Activated CD4-positive, alpha-beta T cell treated with anti-CD3 and anti-CD28 coated beads for 36 hours (primary cell): Measurements from ENCODE around the gene ADGRV1. TPM values are rescaled to one million over a fixed set of nuclear protein-coding genes. Genes with fewer than 3 reads are reported as not detected.
A peak's percentile ranks its signal among the peaks of the same experiment; 100 is the strongest.
"Not testable (repeated sequence)": the region's sequence is repeated elsewhere in the genome, so short reads cannot be mapped to it uniquely, and the experiment has no call there.

Experiments used
- ATAC-seq: fragments of 200-7000 bp; cut with Tn5 transposase; one replicate; pipeline ENCODE4 v1.10.0; 2021; ENCODE audit warnings: mild to moderate bottlenecking, moderate library complexity
- CTCF ChIA-PET: fragments of 350-600 bp; sonication (Branson Sonifier 250); formaldehyde crosslinking; loops from one replicate; lab custom pipeline; 2021; ENCODE audit warnings: antibody characterized with exemption; lab: Charles Lee
- POLR2A ChIA-PET: fragments of 350-600 bp; sonication (Branson Sonifier 250); formaldehyde crosslinking; loops from one replicate; lab custom pipeline; 2021; ENCODE audit warnings: antibody characterized with exemption, inconsistent platforms; lab: Charles Lee
- DNase-seq: peaks from one replicate; pipeline ENCODE4 v3.0.0-alpha.2; 2020
- H3K27ac Mint-ChIP-seq: one replicate; pipeline ENCODE4 v1.8.0; 2021; ENCODE audit warnings: mixed read lengths
- H3K27me3 Mint-ChIP-seq: one replicate; pipeline ENCODE4 v1.8.0; 2021; ENCODE audit warnings: mixed read lengths
- H3K36me3 Mint-ChIP-seq: one replicate; pipeline ENCODE4 v1.8.0; 2021; ENCODE audit warnings: low read depth, mixed read lengths
- H3K4me1 Mint-ChIP-seq: one replicate; pipeline ENCODE4 v1.8.0; 2021; ENCODE audit warnings: mixed read lengths
- H3K4me3 Mint-ChIP-seq: one replicate; pipeline ENCODE4 v1.8.0; 2021; ENCODE audit warnings: mild to moderate bottlenecking, moderate library complexity, mixed read lengths
- H3K9me3 Mint-ChIP-seq: one replicate; pipeline ENCODE4 v1.8.0; 2021; ENCODE audit warnings: low read depth, mixed read lengths
- intact Hi-C, 2 experiments: fragments of 100-400 bp; cut with DNase I in 1 of 2; cut with micrococcal nuclease in 1 of 2; formaldehyde crosslinking; loops; one replicate each; pipeline versions ENCODE4 v1.14.2 to v1.15.1; 2022 to 2024; cut with DNase I, micrococcal nuclease
- total RNA-seq, 2 experiments: library from RNA; stranded (reverse); gene quantifications; one replicate each; pipeline ENCODE4 v1.2.3, GENCODE V29; 2021

Gene ADGRV1
- total RNA-seq, 2 experiments from 2014 or later, result 0.02 to 0.12 TPM

DNA sequence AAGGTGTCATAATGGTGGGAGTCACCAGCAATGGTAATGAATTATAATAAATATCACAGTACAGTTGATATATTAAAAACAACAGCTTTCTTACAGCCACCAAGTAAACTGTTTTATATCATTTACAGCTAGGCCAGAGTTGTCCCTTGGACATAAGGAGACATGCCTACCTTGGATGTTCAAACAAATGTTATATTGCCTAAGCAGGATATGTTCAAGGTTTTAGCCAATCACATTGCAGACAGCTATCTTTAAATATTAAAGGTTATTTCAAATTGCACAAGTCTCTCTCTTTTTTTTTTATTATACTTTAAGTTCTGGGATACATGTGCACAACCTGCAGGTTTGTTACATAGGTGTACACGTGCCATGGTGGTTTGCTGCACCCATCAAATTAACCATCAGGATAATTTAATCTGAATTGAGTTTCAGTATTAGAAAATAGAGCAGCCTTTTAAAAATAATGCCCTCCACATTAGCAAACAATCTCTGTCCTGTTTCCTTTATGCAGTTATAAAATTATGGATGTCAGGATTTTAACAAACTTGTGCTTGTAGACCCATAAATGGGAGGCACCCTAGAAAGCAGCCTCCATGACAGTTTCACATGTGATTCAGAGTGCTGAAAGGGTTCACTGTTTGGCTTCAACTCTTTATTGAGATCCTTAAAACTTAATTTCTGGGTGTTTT lies 483.8 kb downstream of the ADGRV1 start:
- ATAC-seq (no peak), DNase-seq (no peak)
- Mint-ChIP-seq H3K4me1 (no peaks in the 10 kb centered on the region), H3K4me3 (no peak overlapping the region), H3K36me3 (no peaks in the 10 kb centered on the region), H3K9me3 (peaks cover 2% of the 10 kb centered on the region), H3K27ac (no peak overlapping the region), H3K27me3 (peaks cover 16% of the 10 kb centered on the region)
- intact Hi-C loops, result no loop called here
- ChIA-PET CTCF (interaction anchor here (0.5 kb wide), 1 partner anchor 404 kb away, joined by 4 read pairs; no protein-coding TSS in a partner anchor), POLR2A (no interaction called here)

DNA sequence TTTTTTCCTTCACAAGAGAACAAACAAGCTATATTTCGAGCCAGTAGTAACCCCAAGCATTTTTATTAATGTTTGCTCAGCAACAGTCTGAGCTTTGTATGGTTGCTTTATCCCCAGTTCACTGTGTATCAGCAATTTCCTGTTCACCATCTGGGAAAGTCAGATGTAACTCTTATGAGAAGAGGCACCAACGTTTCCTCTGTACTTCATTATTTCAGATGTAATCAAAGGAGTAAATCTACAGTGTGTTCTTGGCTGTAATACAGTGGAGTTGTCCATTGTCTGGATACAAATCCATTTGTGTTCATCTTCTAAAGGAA lies 484.3 kb downstream of the ADGRV1 start:
- Mint-ChIP-seq H3K4me3 (no peak overlapping the region), H3K27me3 (peaks cover 15% of the 10 kb centered on the region), H3K9me3 (peaks cover 2% of the 10 kb centered on the region), H3K27ac (no peak overlapping the region), H3K4me1 (no peaks in the 10 kb centered on the region), H3K36me3 (no peaks in the 10 kb centered on the region)
- ATAC-seq (no peak), DNase-seq (no peak)
- ChIA-PET CTCF (no interaction called here), POLR2A (no interaction called here)
- intact Hi-C loops, result no loop called here

DNA sequence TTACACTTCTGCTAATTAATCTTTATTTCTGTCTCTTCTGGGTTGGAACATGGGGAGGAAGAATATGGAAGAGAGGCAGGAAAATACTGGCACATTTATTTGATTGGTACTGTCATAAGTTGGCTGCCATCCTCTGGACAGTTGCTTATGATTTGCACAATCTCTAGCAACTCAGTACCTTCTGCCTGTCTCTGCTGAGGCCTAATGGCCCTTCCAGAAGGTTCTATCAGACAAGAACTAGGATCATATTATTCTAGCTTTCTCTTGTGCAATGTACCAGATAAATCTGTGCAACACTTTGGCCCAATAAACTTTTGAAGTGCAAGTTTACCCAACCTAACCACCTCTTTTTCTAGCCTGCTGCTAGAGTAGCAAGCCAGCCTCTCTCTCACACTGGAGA lies 489.5 kb downstream of the ADGRV1 start:
- H3K36me3 Mint-ChIP-seq, result no peaks in the 10 kb centered on the region
- ChIA-PET POLR2A (no interaction called here), CTCF (no interaction called here)
- intact Hi-C loops, result no loop called here
- H3K4me3 Mint-ChIP-seq, result no peak overlapping the region
- H3K27me3 Mint-ChIP-seq, result peaks cover 14% of the 10 kb centered on the region
- ATAC-seq, result no peak
- no peak for DNase-seq
- H3K4me1 Mint-ChIP-seq, result no peaks in the 10 kb centered on the region
- H3K27ac Mint-ChIP-seq, result no peak overlapping the region
- H3K9me3 Mint-ChIP-seq, result peaks cover 2% of the 10 kb centered on the region

DNA sequence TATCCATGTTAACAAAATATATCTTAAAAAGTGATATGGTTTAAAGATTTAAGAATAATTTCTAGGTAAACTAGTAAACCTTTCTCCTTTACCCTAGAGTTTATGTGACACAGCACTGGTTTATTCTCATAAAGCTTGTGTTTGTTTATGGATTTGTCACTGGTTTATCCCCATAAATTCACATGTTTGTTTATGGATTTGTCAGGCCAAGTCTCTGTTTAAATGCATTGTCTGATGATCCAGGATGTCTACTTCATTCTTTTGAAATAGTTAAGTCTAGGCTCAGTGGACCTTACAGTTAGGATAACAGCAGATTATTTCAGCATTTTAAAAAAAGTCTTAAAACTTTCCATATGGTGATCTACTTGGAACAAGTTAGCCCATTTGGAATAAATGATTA lies 490.5 kb downstream of the ADGRV1 start:
- peaks cover 19% of the 10 kb centered on the region for H3K27me3 Mint-ChIP-seq
- H3K4me1 Mint-ChIP-seq, result no peaks in the 10 kb centered on the region
- POLR2A ChIA-PET, result no interaction called here
- H3K36me3 Mint-ChIP-seq, result no peaks in the 10 kb centered on the region
- intact Hi-C loops, result no loop called here
- no peak for DNase-seq
- no peak overlapping the region for H3K4me3 Mint-ChIP-seq
- H3K27ac Mint-ChIP-seq, result no peak overlapping the region
- peaks cover 2% of the 10 kb centered on the region for H3K9me3 Mint-ChIP-seq
- CTCF ChIA-PET, result interaction anchor here (0.7 kb wide), 1 partner anchor 336 kb away, joined by 3 read pairs; no protein-coding TSS in a partner anchor
- no peak for ATAC-seq

DNA sequence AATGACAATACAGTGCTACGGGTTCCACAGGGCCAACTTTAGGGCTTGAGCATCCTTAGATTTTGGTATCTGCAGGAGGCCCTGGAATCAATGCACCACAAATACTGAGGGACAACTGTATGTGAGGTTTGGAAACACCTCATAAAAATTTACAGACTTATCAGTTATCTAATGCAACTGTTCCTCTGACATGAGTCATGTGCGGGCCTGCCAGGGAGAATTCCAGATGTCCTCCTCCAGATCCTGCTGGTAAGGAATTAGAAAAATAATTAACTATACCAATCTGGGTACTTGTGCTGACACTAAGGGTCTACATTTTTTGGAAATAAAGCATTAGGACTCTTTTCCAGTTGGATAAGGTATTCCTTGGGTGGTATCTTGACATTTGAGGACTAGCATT lies 491.2 kb downstream of the ADGRV1 start:
- H3K27ac Mint-ChIP-seq, result no peak overlapping the region
- ChIA-PET POLR2A (no interaction called here), CTCF (interaction anchor here (0.7 kb wide), 1 partner anchor 335 kb away, joined by 3 read pairs; no protein-coding TSS in a partner anchor)
- ATAC-seq, result no peak
- H3K4me1 Mint-ChIP-seq, result no peaks in the 10 kb centered on the region
- no peak for DNase-seq
- peaks cover 18% of the 10 kb centered on the region for H3K27me3 Mint-ChIP-seq
- peaks cover 2% of the 10 kb centered on the region for H3K9me3 Mint-ChIP-seq
- H3K4me3 Mint-ChIP-seq, result no peak overlapping the region
- intact Hi-C loops, result no loop called here
- H3K36me3 Mint-ChIP-seq, result no peaks in the 10 kb centered on the region

DNA sequence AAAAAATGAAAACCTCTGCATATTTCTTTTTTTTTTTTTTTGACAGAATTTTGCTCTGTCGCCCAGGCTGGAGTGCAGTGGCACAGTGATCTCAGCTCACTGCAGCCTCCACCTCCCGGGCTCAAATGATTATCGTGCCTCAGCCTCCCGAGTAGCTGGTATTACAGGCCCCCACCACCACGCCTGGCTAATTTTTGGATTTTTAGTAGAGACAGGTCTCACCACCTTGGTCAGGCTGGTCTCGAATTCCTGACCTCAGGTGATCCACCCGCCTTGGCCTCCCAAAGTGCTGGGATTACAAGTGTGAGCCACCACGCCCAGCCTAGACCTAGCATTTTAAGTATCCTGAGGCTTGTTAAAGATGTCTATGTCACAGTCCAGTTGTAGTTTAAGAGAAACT lies 493.8 kb downstream of the ADGRV1 start:
- CTCF ChIA-PET, H3K4me1 Mint-ChIP-seq, H3K27ac Mint-ChIP-seq, ATAC-seq, DNase-seq, intact Hi-C loops, H3K4me3 Mint-ChIP-seq, H3K36me3 Mint-ChIP-seq, POLR2A ChIA-PET, H3K9me3 Mint-ChIP-seq: not testable (repeated sequence)
- H3K27me3 Mint-ChIP-seq, result peaks cover 19% of the 10 kb centered on the region

DNA sequence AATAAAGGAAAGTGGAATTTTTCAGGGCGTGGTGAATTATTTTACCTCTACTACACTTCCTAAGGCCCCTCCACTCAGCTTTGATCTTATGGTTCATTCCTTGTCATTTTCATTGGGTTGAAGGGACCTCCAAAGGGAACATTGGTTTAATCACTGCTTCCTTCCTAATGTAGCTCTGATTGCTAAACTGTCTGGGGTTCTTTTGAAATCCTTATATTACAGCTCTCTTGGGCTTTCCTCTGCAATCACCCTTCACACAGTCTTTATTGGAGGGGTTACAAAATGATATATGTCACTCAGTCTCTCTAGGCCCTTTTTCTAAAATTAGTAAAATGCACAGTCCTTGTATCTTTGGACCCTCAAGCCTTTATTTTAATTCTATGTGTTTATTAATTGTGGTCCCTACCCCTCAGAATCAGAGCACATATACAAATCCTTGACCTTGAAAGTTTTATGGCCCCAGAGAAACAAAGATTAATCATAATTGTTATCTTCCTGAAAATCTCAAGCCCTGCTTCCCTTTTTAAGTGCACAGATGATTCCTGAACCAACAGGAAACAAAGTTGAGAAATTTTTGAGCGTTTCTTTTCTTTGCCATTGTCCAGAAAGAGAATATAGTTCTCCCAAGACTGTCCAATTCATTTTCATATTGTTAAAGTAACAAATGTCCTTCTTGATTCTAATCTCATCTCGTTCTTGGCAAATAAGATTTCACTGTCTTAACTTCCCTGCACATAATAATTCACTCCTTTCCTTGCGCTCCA lies 494.6 kb downstream of the ADGRV1 start:
- Mint-ChIP-seq H3K4me3 (no peak overlapping the region), H3K9me3 (no peaks in the 10 kb centered on the region), H3K4me1 (no peaks in the 10 kb centered on the region), H3K27me3 (peaks cover 19% of the 10 kb centered on the region), H3K36me3 (no peaks in the 10 kb centered on the region), H3K27ac (no peak overlapping the region)
- CTCF ChIA-PET, result no interaction called here
- POLR2A ChIA-PET, result no interaction called here
- DNase-seq, result no peak
- no peak for ATAC-seq
- intact Hi-C loops, result no loop called here

DNA sequence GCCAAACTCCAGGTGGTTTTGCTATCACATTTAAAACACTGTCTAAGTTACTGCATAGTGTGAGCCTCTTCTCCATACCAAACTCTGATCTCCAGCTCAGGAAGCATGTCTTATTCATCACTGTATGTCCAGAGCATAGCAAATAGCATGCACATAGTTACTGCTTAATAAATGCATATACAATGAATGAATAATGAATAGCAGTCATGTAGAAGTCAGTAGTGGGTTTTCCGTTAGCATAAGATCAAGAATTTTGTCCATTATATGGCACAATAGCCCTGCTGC lies 495.1 kb downstream of the ADGRV1 start:
- ATAC-seq (no peak), DNase-seq (no peak)
- H3K36me3 Mint-ChIP-seq, result no peaks in the 10 kb centered on the region
- POLR2A ChIA-PET, result no interaction called here
- H3K4me3 Mint-ChIP-seq, result no peak overlapping the region
- intact Hi-C loops, result no loop called here
- no peak overlapping the region for H3K27ac Mint-ChIP-seq
- peaks cover 23% of the 10 kb centered on the region for H3K27me3 Mint-ChIP-seq
- CTCF ChIA-PET, result no interaction called here
- peaks cover 4% of the 10 kb centered on the region for H3K4me1 Mint-ChIP-seq
- H3K9me3 Mint-ChIP-seq, result no peaks in the 10 kb centered on the region

DNA sequence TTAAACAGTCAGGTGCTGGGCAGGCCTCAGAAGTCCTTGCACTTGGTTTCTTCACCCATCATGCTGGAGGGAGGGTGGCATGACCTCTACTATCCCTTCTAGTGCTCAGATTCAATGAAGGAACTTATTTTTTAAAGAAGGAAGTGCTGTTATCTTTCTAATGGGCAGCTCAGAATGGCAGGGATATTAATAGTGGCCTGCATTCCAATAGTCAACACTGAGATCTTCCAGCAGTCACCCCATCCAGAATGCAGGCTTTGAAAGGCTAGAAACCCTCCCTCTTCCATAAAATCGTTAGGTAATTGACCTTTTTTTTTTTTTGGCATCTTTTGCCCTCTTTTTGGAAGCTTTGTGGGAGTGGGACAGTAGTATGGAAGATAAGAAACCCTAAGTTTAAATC lies 499.6 kb downstream of the ADGRV1 start:
- ChIA-PET CTCF (interaction anchor here (0.6 to 1.7 kb wide), 2 partner anchors 93 to 361 kb away, joined by 4 to 5 read pairs; no protein-coding TSS in a partner anchor), POLR2A (no interaction called here)
- H3K9me3 Mint-ChIP-seq, result no peaks in the 10 kb centered on the region
- DNase-seq (no peak), ATAC-seq (no peak)
- H3K27me3 Mint-ChIP-seq, result peaks cover 37% of the 10 kb centered on the region
- no peak overlapping the region for H3K27ac Mint-ChIP-seq
- no peaks in the 10 kb centered on the region for H3K36me3 Mint-ChIP-seq
- intact Hi-C loops, result loop anchor here (2.0 to 5.0 kb wide), 4 partner anchors 104 to 257 kb away; no protein-coding TSS in a partner anchor
- no peak overlapping the region for H3K4me3 Mint-ChIP-seq
- H3K4me1 Mint-ChIP-seq, result peaks cover 25% of the 10 kb centered on the region

DNA sequence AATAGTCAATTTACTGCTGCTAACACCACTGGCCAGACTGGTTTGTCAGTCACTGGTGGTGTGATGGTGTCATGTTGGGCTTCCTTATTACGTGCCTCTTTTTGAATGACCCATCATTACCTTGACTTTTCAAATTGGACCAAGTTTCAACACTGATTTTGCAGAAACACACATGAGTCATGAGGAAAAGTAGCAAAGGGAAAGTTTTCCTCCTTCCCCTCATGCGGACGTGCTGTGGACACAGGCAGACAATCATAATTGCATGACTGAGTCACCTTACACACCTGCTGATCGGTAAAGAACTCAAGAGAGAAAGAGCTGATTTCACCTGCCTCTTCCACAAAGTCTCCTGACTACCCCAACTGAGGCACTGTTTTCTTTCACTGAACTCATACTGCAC lies 500.0 kb downstream of the ADGRV1 start:
- Mint-ChIP-seq H3K4me1 (peaks cover 25% of the 10 kb centered on the region), H3K4me3 (no peak overlapping the region), H3K36me3 (no peaks in the 10 kb centered on the region), H3K27ac (no peak overlapping the region), H3K9me3 (no peaks in the 10 kb centered on the region), H3K27me3 (peaks cover 38% of the 10 kb centered on the region)
- DNase-seq, result no peak
- no peak for ATAC-seq
- intact Hi-C loops, result loop anchor here (2.0 to 5.0 kb wide), 4 partner anchors 104 to 256 kb away; no protein-coding TSS in a partner anchor
- ChIA-PET POLR2A (no interaction called here), CTCF (interaction anchor here (0.6 to 1.7 kb wide), 2 partner anchors 94 to 361 kb away, joined by 4 to 5 read pairs; no protein-coding TSS in a partner anchor)

DNA sequence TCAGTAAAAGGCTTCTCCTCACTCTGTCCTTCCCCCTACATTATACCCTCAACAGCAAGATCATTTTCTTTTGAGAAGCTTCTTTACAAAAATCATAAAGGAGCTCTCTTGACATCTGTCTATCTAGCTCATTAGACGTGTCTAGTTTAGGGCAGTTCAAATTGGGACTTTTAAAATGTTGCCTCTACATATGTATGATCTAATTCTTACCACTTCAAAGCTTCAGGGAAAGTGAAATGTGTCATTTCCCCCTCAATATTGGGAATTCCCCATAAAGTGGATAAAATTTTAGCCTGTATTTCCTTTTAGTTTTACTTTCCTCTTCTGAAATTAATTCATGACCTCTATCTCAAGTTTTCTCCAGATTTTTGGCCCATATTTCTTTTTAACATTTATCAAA lies 500.8 kb downstream of the ADGRV1 start:
- CTCF ChIA-PET, result interaction anchor here (0.8 to 1.7 kb wide), 2 partner anchors 91 to 360 kb away, joined by 3 to 5 read pairs; no protein-coding TSS in a partner anchor
- POLR2A ChIA-PET, result no interaction called here
- no peak for DNase-seq
- intact Hi-C loops, result loop anchor here (2.0 to 5.0 kb wide), 4 partner anchors 103 to 255 kb away; no protein-coding TSS in a partner anchor
- no peak overlapping the region for H3K27ac Mint-ChIP-seq
- peaks cover 25% of the 10 kb centered on the region for H3K4me1 Mint-ChIP-seq
- H3K9me3 Mint-ChIP-seq, result no peaks in the 10 kb centered on the region
- ATAC-seq, result peak; percentile 90
- H3K4me3 Mint-ChIP-seq, result no peak overlapping the region
- H3K36me3 Mint-ChIP-seq, result no peaks in the 10 kb centered on the region
- peaks cover 39% of the 10 kb centered on the region for H3K27me3 Mint-ChIP-seq

DNA sequence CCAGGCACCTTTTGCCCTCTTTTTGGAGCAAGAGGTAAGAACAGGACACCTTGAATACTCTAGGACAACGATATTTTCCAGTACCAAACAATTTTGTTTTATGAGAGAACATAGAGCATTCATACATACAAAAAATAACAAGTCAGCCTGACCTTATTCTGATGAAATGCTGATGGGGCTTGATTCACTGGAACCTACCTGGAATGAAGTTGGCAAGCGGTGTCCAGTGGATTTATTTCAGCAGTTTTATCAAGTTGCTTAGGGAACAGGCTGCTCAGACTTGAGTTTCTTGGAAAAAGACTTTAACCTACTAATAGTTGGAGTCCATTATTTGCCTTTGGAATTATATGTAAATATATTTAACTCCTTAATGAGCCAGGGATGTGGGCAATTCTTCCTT lies 502.5 kb downstream of the ADGRV1 start:
- CTCF ChIA-PET, result no interaction called here
- ATAC-seq (no peak), DNase-seq (no peak)
- Mint-ChIP-seq H3K9me3 (no peaks in the 10 kb centered on the region), H3K4me3 (no peak overlapping the region), H3K4me1 (peaks cover 25% of the 10 kb centered on the region), H3K36me3 (no peaks in the 10 kb centered on the region), H3K27ac (no peak overlapping the region), H3K27me3 (peaks cover 45% of the 10 kb centered on the region)
- intact Hi-C loops, result no loop called here
- POLR2A ChIA-PET, result no interaction called here
